HepG2 (cell line): ENCODE measurements around the gene ABCC2. TPM values are rescaled to one million over a fixed set of nuclear protein-coding genes. Genes with fewer than 3 reads are reported as not detected.

Source experiments
- ATAC-seq: fragments of 200-7000 bp; cut with Tn5 transposase; 3 replicates; pipeline ENCODE4 v1.9.1; 2020; ENCODE audit warnings: mild to moderate bottlenecking, moderate library complexity
- BruUV-seq: library from RNA; stranded (reverse); fragments of 400-500 nt; replicated peaks from 2 replicates; lab custom pipeline; 2021; lab: Mats Ljungman, UMichigan
- CTCF ChIA-PET: fragments of 300-600 bp; formaldehyde crosslinking; extraction: SDS; loops from one replicate; lab custom pipeline; 2021; ENCODE audit warnings: low total read pairs, inconsistent platforms, low intra/inter-chr PET ratio; lab: Yijun Ruan, JAX
- POLR2A ChIA-PET: fragments of 350-600 bp; sonication (Branson Sonifier 250); formaldehyde crosslinking; loops from one replicate; lab custom pipeline; 2020; ENCODE audit warnings: antibody characterized with exemption, inconsistent platforms; lab: Yijun Ruan, JAX
- DNase-seq: peaks from one replicate; pipeline ENCODE4 v3.0.0-alpha.2; 2015; ENCODE audit warnings: low spot score
- FAIRE-seq: peaks from 3 replicates; lab custom pipeline; 2011; peaks lifted over from hg19 to GRCh38; lab: Jason Lieb, UNC
- H2AFZ ChIP-seq: one replicate; pipeline ENCODE4 v1.6.1; 2011; ENCODE audit warnings: low read length, inconsistent platforms
- H3K27ac ChIP-seq: fragments of 300-600 bp; 3 replicates; pipeline ENCODE4 v1.8.0; 2011; ENCODE audit warnings: mixed run types, mild to moderate bottlenecking, mixed read lengths, low read length, inconsistent platforms; ENCODE audit not compliant: insufficient read depth; ENCODE audit errors: extremely low read length
- H3K27me3 ChIP-seq, 2 experiments: fragments of 200-600 bp in 1 of 2; 2 replicates in 1 of 2; 3 replicates in 1 of 2; pipeline versions ENCODE4 v1.6.0 to v1.8.0; 2011; ENCODE audit warnings: low read length in 2 of 2, mild to moderate bottlenecking in 2 of 2, moderate library complexity in 2 of 2, inconsistent platforms in 1 of 2; ENCODE audit not compliant: insufficient read depth in 2 of 2, control insufficient read depth in 1 of 2
- H3K36me3 ChIP-seq, 2 experiments: fragments of 200-600 bp in 1 of 2; replicated peaks in 1 of 2; 2 replicates in 1 of 2; 3 replicates in 1 of 2; pipeline versions ENCODE4 v1.5.1 to v1.8.0; 2011; ENCODE audit warnings: low read length in 2 of 2, inconsistent platforms in 1 of 2; ENCODE audit not compliant: insufficient read depth in 2 of 2, control insufficient read depth in 1 of 2
- H3K4me1 ChIP-seq: 2 replicates; pipeline ENCODE4 v1.5.1; 2012; ENCODE audit warnings: low read length, inconsistent platforms; ENCODE audit not compliant: insufficient read depth
- H3K4me2 ChIP-seq: 2 replicates; pipeline ENCODE4 v1.6.0; 2011; ENCODE audit warnings: low read depth, low read length, inconsistent platforms
- H3K4me3 ChIP-seq, 3 experiments: fragments of 200-600 bp in 1 of 3; sonication (generic), shearing (Covaris generic) in 1 of 3; replicated peaks in 1 of 3; 2 replicates each; pipeline ENCODE4 v1.5.1; 2011 to 2016; ENCODE audit warnings: low read length in 3 of 3, inconsistent platforms in 2 of 3, low read depth in 2 of 3, mild to moderate bottlenecking in 2 of 3, control low read depth in 1 of 3, mixed read lengths in 1 of 3; ENCODE audit not compliant: insufficient read depth in 1 of 3
- H3K79me2 ChIP-seq: one replicate; pipeline ENCODE4 v1.6.1; 2011; ENCODE audit warnings: low read length, inconsistent platforms; ENCODE audit not compliant: insufficient read depth
- H3K9ac ChIP-seq: 2 replicates; pipeline ENCODE4 v1.6.0; 2011; ENCODE audit warnings: mild to moderate bottlenecking, low read depth, low read length, inconsistent platforms; ENCODE audit not compliant: insufficient read depth
- H3K9me3 ChIP-seq: 2 replicates; pipeline ENCODE4 v1.5.1; 2012; ENCODE audit warnings: mild to moderate bottlenecking, low read length
- H4K20me1 ChIP-seq: 2 replicates; pipeline ENCODE4 v1.6.0; 2011; ENCODE audit warnings: inconsistent platforms, mild to moderate bottlenecking, low read length, moderate library complexity; ENCODE audit not compliant: insufficient read depth
- ATF1 ChIP-seq: IDR thresholded peaks from 2 replicates; pipeline ENCODE4 v1.6.1; 2016; ENCODE audit warnings: mild to moderate bottlenecking, control low read depth
- CBX2 ChIP-seq, 2 experiments: fragments of 200-600 bp in 1 of 2; sonication (generic); formaldehyde crosslinking in 1 of 2; IDR thresholded peaks; 2 replicates each; pipeline versions ENCODE4 v1.7.0 to v1.8.1; 2018 to 2022; ENCODE audit warnings: low read depth in 2 of 2, low read length in 1 of 2, mild to moderate bottlenecking in 1 of 2, missing genetic modification reagents in 1 of 2
- MEIS1 ChIP-seq: sonication (generic); formaldehyde crosslinking; IDR thresholded peaks from 2 replicates; pipeline ENCODE4 v1.9.0; 2021; ENCODE audit warnings: mild to moderate bottlenecking, missing genetic modification reagents, moderate library complexity, borderline replicate concordance
- ZFP36 ChIP-seq: fragments of 150-350 bp; IDR thresholded peaks from 2 replicates; pipeline ENCODE4 v1.6.1; 2018; ENCODE audit warnings: borderline replicate concordance, low read length, low read depth; ENCODE audit not compliant: partially characterized antibody
- ZFYVE20 ChIP-seq: sonication (generic); formaldehyde crosslinking; IDR thresholded peaks from 2 replicates; pipeline ENCODE4 v1.8.0; 2023; ENCODE audit warnings: low read depth, mild to moderate bottlenecking, moderate library complexity, missing genetic modification reagents, borderline replicate concordance
- ZNF20 ChIP-seq: sonication (generic); formaldehyde crosslinking; IDR thresholded peaks from 2 replicates; pipeline ENCODE4 v1.4.0; 2020; ENCODE audit warnings: mild to moderate bottlenecking, moderate library complexity, missing genetic modification reagents
- WGBS: methylation state at CpG from one replicate; pipeline ENCODE4 v1.1.6; 2017; ENCODE audit warnings: low lambda C conversion rate; 5-methylcytosine and 5-hydroxymethylcytosine counted together
- in situ Hi-C: cut with HindIII; loops from 2 replicates; pipeline ENCODE4 v1.10.0; 2017; ENCODE audit warnings: low pct_unique_long_range_greater_than_20kb; ENCODE audit not compliant: extremely low pct_ligation_motif_present
- intact Hi-C: fragments of 100-400 bp; cut with micrococcal nuclease; formaldehyde crosslinking; loops from one replicate; pipeline ENCODE4 v1.10.0; 2022; ENCODE audit not compliant: unreplicated experiment
- polyA plus RNA-seq, 8 experiments: library from polyadenylated mRNA; depleted of rRNA in 3 of 8; stranded (reverse) in 7 of 8; unstranded in 1 of 8; fragments of >200 nt; fragmentation: Illumina TruSeq in 4 of 8; extraction: Trizol in 4 of 8; gene quantifications; 2 replicates each; pipeline versions ENCODE4 v1.2.1 to v1.2.3, GENCODE V29; 2011 to 2016; ENCODE audit warnings: low read depth in 4 of 8, missing spikeins in 1 of 8, mixed read lengths in 1 of 8; ENCODE audit not compliant: insufficient read depth in 1 of 8
- total RNA-seq, 5 experiments: library from RNA; depleted of rRNA; stranded (reverse); fragments of >200 nt; fragmentation: Illumina TruSeq; extraction: Trizol; gene quantifications; 2 replicates each; pipeline ENCODE4 v1.2.3, GENCODE V29; 2016; ENCODE audit warnings: low read depth in 1 of 5
- TF ChIP-seq, protein P1 (sequence below), 2 experiments: sonication (generic) in 1 of 2; formaldehyde crosslinking in 1 of 2; IDR thresholded peaks; 2 replicates each; pipeline versions ENCODE4 v1.5.1 to v1.6.1; 2011 to 2020; ENCODE audit warnings: borderline replicate concordance in 1 of 2, low read depth in 1 of 2, low read length in 1 of 2, mild to moderate bottlenecking in 1 of 2, missing genetic modification reagents in 1 of 2, moderate library complexity in 1 of 2
- TF ChIP-seq, protein P2 (sequence below): IDR thresholded peaks from 2 replicates; pipeline ENCODE4 v1.6.1; 2016; ENCODE audit warnings: missing biosample characterization, missing genetic modification reagents, low read depth

Gene ABCC2
- total and polyA plus RNA-seq, 2 of the 13 experiments (the other 11 are each of a cell fraction or from before 2014, with no cell fraction given), result 181 to 497 TPM

DNA sequence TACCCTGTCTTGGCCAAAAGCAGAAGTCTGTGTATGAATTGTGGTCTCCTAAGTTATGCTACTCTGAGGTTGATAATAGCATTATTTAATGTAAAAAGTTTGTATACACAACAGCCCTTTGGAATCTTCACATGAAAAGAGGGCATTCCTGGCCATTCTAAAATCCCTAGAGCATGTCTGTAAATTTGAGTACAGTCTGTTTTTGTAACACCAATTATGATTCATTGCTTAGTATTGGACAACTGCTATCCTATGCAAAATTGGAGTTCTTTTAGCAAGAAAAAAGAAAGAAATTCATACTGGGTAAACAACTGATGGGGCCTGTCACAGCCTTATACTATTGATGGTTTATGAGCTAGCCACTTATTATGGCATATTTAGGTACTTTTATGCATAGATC is 40.2 kb upstream of the ABCC2 start (continued):
- TF ChIP-seq ZNF20 (CRISPR knock-in tag) (no peak), ZFP36 (no peak)

DNA sequence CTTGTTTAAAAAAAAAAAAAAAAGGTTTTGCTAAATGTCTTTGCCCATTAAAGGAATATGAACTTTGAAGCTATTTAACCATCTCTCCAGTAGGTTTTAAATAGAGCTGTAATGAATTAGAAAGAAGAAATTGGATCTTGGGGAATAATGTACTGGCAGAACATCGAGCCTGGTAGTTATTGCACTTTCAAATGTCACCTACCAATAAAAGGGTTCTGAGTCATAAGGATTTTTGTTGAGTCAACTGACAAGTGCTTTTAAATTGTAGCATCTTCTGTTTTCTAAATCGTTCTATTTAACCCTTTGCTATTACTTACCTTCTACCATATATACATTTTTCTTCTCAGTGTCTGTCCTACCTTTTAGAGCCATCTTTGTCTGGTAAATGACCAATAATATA is 39.7 kb upstream of the ABCC2 start:
- POLR2A ChIA-PET, result no interaction called here
- in situ Hi-C loops, result no loop called here
- Histone ChIP-seq H4K20me1 (no peaks in the 10 kb centered on the region), H3K27ac (no peak overlapping the region), H3K9ac (no peak overlapping the region), H2AFZ (no peak overlapping the region), H3K4me2 (no peak overlapping the region), H3K4me3 (no peak overlapping the region), H3K9me3 (peaks cover 14% of the 10 kb centered on the region), H3K4me1 (peaks cover 6% of the 10 kb centered on the region; the same call in 1 of the 2 replicates), H3K79me2 (peaks cover 13% of the 10 kb centered on the region), H3K36me3 (peaks cover 11 to 70% of the 10 kb centered on the region in 2 experiments), H3K27me3 (no peaks in the 10 kb centered on the region)
- FAIRE-seq (no peak), DNase-seq (no peak), ATAC-seq (no peak)
- BruUV-seq, result no TSS peak
- CTCF ChIA-PET, result no interaction called here
- 97% methylated on average over 2 of the region's 2 CpGs for WGBS
- intact Hi-C loops, result no loop called here
- no peak for TF ChIP-seq MEIS1 (CRISPR knock-in tag)
- no peak for TF ChIP-seq CBX2 (IDR thresholded peaks at IDR 0.05; ENCODE audit: low read depth, low read length)
- TF ChIP-seq CBX2 (CRISPR knock-in tag; IDR thresholded peaks at IDR 0.05; ENCODE audit: low read depth), result no peak
- no peak for TF ChIP-seq ATF1
- TF ChIP-seq ZFYVE20 (CRISPR knock-in tag), result no peak
- TF ChIP-seq, protein P1, sequence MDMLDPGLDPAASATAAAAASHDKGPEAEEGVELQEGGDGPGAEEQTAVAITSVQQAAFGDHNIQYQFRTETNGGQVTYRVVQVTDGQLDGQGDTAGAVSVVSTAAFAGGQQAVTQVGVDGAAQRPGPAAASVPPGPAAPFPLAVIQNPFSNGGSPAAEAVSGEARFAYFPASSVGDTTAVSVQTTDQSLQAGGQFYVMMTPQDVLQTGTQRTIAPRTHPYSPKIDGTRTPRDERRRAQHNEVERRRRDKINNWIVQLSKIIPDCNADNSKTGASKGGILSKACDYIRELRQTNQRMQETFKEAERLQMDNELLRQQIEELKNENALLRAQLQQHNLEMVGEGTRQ (IDR thresholded peaks at IDR 0.05; ENCODE audit: low read depth, low read length), result no peak
- TF ChIP-seq, protein P1 (CRISPR knock-in tag; IDR thresholded peaks at IDR 0.05; ENCODE audit: borderline replicate concordance), result no peak
- TF ChIP-seq, protein P2, sequence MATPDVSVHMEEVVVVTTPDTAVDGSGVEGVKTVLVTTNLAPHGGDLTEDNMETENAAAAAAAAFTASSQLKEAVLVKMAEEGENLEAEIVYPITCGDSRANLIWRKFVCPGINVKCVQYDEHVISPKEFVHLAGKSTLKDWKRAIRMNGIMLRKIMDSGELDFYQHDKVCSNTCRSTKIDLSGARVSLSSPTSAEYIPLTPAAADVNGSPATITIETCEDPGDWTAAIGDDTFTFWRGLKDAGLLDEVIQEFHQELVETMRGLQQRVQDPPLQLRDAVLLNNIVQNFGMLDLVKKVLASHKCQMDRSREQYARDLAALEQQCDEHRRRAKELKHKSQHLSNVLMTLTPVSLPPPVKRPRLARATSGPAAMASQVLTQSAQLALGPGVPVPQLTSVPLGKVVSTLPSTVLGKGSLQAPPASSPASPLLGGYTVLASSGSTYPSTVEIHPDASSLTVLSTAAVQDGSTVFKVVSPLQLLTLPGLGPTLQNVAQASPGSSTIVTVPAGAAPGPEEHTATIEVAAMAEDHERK (CRISPR knock-in tag), result no peak
